Stimulated activated CD4-positive, alpha-beta T cell treated with anti-CD3 and anti-CD28 coated beads, Interleukin-4, amount 100 ng/mL, for 1 hour (primary cell): ENCODE measurements around the gene ASB14.

Source experiments
- DNase-seq: peaks from one replicate; pipeline ENCODE4 v3.0.0-alpha.2; 2020

ASB14 gene

GRCh38 chr3:57257678-57258077, 34.8 kb downstream of the ASB14 start:
- no peak for DNase-seq

- no peak for DNase-seq
These were observed 35.6 kb downstream of the ASB14 start for GRCh38 chr3:57256844-57257243.

- DNase-seq, result no peak
These were observed 40.1 kb downstream of the ASB14 start for GRCh38 chr3:57252404-57252803.

GRCh38 chr3:57244946-57245345, 47.5 kb downstream of the ASB14 start:
- DNase-seq, result no peak

- DNase-seq, result no peak
These were observed 57.6 kb downstream of the ASB14 start for GRCh38 chr3:57234613-57235575.

- no peak for DNase-seq
These were observed 58.7 kb downstream of the ASB14 start for GRCh38 chr3:57233799-57234198.

GRCh38 chr3:57230006-57230405, 62.5 kb downstream of the ASB14 start:
- DNase-seq, result no peak

- peak; percentile 46 for DNase-seq
These were observed 64.3 kb downstream of the ASB14 start for GRCh38 chr3:57227930-57228751.

- peak; percentile 90 for DNase-seq
These were observed 65.1 kb downstream of the ASB14 start, which contains the start of gene APPL1 for GRCh38 chr3:57227204-57227929. Gene APPL1, plus strand, starts transcription at chr3:57227729. Its CDS starts 155 bp downstream, at chr3:57227884.

GRCh38 chr3:57226176-57226575, 66.3 kb downstream of the ASB14 start:
- DNase-seq, result no peak

- DNase-seq, result no peak
These were observed 67.6 kb downstream of the ASB14 start for GRCh38 chr3:57224856-57225255.

GRCh38 chr3:57221883-57222282, 70.6 kb downstream of the ASB14 start:
- DNase-seq, result no peak
